ENCODE results near the gene ELP5. TPM values are rescaled to one million over a fixed set of nuclear protein-coding genes. Genes with fewer than 3 reads are reported as not detected.

The ELP5 gene
- total and polyA plus RNA-seq, 2 donors (not counting 3 experiments of a cell fraction or from before 2014, with no cell fraction given): 44.4 to 54.7 TPM

- Histone ChIP-seq H3K9me1 (replicated peaks; ENCODE audit: control insufficient read depth, extremely low read depth, insufficient read depth, low read length) (no peaks in the 10 kb centered on the region), H3K4me2 (ENCODE audit: insufficient read depth, low read length) (peak overlapping the region; percentile 50), H3K79me2 (ENCODE audit: control insufficient read depth, insufficient read depth, low read length) (peaks cover 20% of the 10 kb centered on the region), H3K9ac (replicated peaks; ENCODE audit: extremely low read depth, insufficient read depth, low read length) (no peak overlapping the region), H3K36me3 (ENCODE audit: control insufficient read depth in 2 of 2, extremely low read depth in 1 of 2, insufficient read depth in 2 of 2, low read length in 2 of 2) (no peaks in the 10 kb centered on the region), H3K9me3 (replicated peaks; ENCODE audit: control insufficient read depth, insufficient read depth, low read length) (no peaks in the 10 kb centered on the region), H3K4me3 (replicated peaks in 1 of 3; ENCODE audit: insufficient read depth in 1 of 3, low read depth in 1 of 3, low read length in 3 of 3) (no peak overlapping the region), H4K20me1 (replicated peaks; ENCODE audit: control insufficient read depth, extremely low read depth, insufficient read depth, low read length) (no peaks in the 10 kb centered on the region), H3K4me1 (ENCODE audit: control insufficient read depth, extremely low read depth, insufficient read depth, low read length) (peaks cover 34% of the 10 kb centered on the region), H3K27me3 (ENCODE audit: control insufficient read depth in 2 of 2, insufficient read depth in 2 of 2, low read length in 2 of 2) (no peaks in the 10 kb centered on the region), H3K27ac (ENCODE audit: insufficient read depth, low read depth, low read length) (no peak overlapping the region), H2AFZ (ENCODE audit: low read depth, low read length) (no peak overlapping the region)
- dilution Hi-C loops (cut with MboI; ENCODE audit: extremely low pct_ligation_motif_present, low sequenced_read_pairs): no loop called here
- intact Hi-C loops (cut with micrococcal nuclease): loop anchor here (2.0 kb wide), 1 partner anchor 92 kb away; the partner anchor contains the start of gene EIF5A
- no TSS peak for BruUV-seq (replicated peaks)
- ChIA-PET CTCF (interaction anchor here (1.0 to 2.8 kb wide), 4 partner anchors 41 to 170 kb away, joined by 3 to 16 read pairs (median 4); no protein-coding TSS in a partner anchor), POLR2A (interaction anchor here (0.6 kb wide), 1 partner anchor 43 kb away, joined by 4 read pairs; no protein-coding TSS in a partner anchor)
- no peak for TF ChIP-seq EZH2 (IDR thresholded peaks at IDR 0.05; ENCODE audit: borderline replicate concordance, low read depth, low read length, severe bottlenecking)
- TF ChIP-seq POLR2AphosphoS5 (IDR thresholded peaks at IDR 0.05; ENCODE audit: insufficient read depth, low read depth, low read length): no peak
- no peak for TF ChIP-seq JUN (IDR thresholded peaks at IDR 0.05; ENCODE audit: borderline replicate concordance, insufficient read depth, insufficient read length, low read depth)
- no peak for TF ChIP-seq MAX (IDR thresholded peaks at IDR 0.05; ENCODE audit: insufficient read depth, insufficient read length)
- no peak for TF ChIP-seq MYC (IDR thresholded peaks at IDR 0.05; ENCODE audit: low read depth, low read length)
- no peak for TF ChIP-seq POLR2A (IDR thresholded peaks at IDR 0.05; ENCODE audit: low read depth, low read length)
- no peak for TF ChIP-seq FOS (IDR thresholded peaks at IDR 0.05; ENCODE audit: borderline replicate concordance, insufficient read depth, low read length)
- TF ChIP-seq CTCF (IDR thresholded peaks at IDR 0.05; ENCODE audit: extremely low read depth in 1 of 2, insufficient read depth in 1 of 2, low read depth in 1 of 2, low read length in 2 of 2): no peak
- no peak for TF ChIP-seq GATA2 (IDR thresholded peaks at IDR 0.05; ENCODE audit: insufficient read depth, insufficient read length, low read depth, low read length)
- FAIRE-seq (no peak), DNase-seq (ENCODE audit: low read depth, low spot score) (no peak)
These were observed 36.8 kb upstream of the ELP5 start for GRCh38 chr17:7215136-7215638.
